IMR-90 (cell line): Measurements from ENCODE around the gene NWD2. TPM values are rescaled to one million over a fixed set of nuclear protein-coding genes. Genes with fewer than 3 reads are reported as not detected.

Source experiments
- ATAC-seq: fragments of 200-7000 bp; cut with Tn5 transposase; 2 replicates; pipeline ENCODE4 v1.9.1; 2020; ENCODE audit warnings: low read depth, mild to moderate bottlenecking, moderate library complexity
- BruUV-seq: library from RNA; stranded (reverse); fragments of 400-500 nt; replicated peaks from 2 replicates; lab custom pipeline; 2021; lab: Mats Ljungman, UMichigan
- CTCF ChIA-PET: fragments of 300-600 bp; formaldehyde crosslinking; extraction: SDS; loops from one replicate; lab custom pipeline; 2021; ENCODE audit warnings: antibody characterized with exemption; lab: Yijun Ruan, JAX
- POLR2A ChIA-PET: fragments of 300-600 bp; sonication (Branson Sonifier 250); formaldehyde crosslinking; loops from one replicate; lab custom pipeline; 2022; ENCODE audit warnings: antibody characterized with exemption; ENCODE audit not compliant: unreplicated experiment; lab: Charles Lee
- DNase-seq: peaks from one replicate; pipeline ENCODE4 v3.0.0; 2013
- H2AFZ ChIP-seq: replicated peaks from 2 replicates; pipeline ENCODE3; 2013; ENCODE audit warnings: low read length, mild to moderate bottlenecking; ENCODE audit not compliant: poor library complexity
- H2AK5ac ChIP-seq: 2 replicates; pipeline ENCODE4 v1.6.1; 2013; ENCODE audit warnings: low read depth, low read length, inconsistent platforms
- H2AK9ac ChIP-seq: replicated peaks from 2 replicates; pipeline ENCODE3; 2013; ENCODE audit warnings: mild to moderate bottlenecking, low read depth, low read length, moderate library complexity; ENCODE audit not compliant: poor library complexity
- H2BK120ac ChIP-seq: 2 replicates; pipeline ENCODE4 v1.6.1; 2013; ENCODE audit warnings: low read depth, low read length, inconsistent platforms
- H2BK15ac ChIP-seq: 3 replicates; pipeline ENCODE4 v1.6.1; 2013; ENCODE audit warnings: low read depth, low read length, inconsistent platforms
- H2BK20ac ChIP-seq: 2 replicates; pipeline ENCODE4 v1.6.1; 2013; ENCODE audit warnings: low read depth, mild to moderate bottlenecking, inconsistent platforms, low read length, moderate library complexity
- H2BK5ac ChIP-seq: 2 replicates; pipeline ENCODE4 v1.6.1; 2013; ENCODE audit warnings: mild to moderate bottlenecking, low read depth, low read length, inconsistent platforms; ENCODE audit not compliant: poor library complexity, severe bottlenecking
- H3K14ac ChIP-seq: replicated peaks from 2 replicates; pipeline ENCODE4 v1.6.1; 2013; ENCODE audit warnings: low read depth, low read length, inconsistent platforms
- H3K18ac ChIP-seq: 2 replicates; pipeline ENCODE4 v1.6.1; 2013; ENCODE audit warnings: low read depth, low read length, control low read depth
- H3K23ac ChIP-seq: 2 replicates; pipeline ENCODE4 v1.6.1; 2013; ENCODE audit warnings: low read depth, low read length, inconsistent platforms
- H3K27ac ChIP-seq: 2 replicates; pipeline ENCODE4 v1.5.1; 2013; ENCODE audit warnings: mild to moderate bottlenecking, control low read depth, low read length; ENCODE audit not compliant: insufficient read depth
- H3K27me3 ChIP-seq: 2 replicates; pipeline ENCODE4 v1.6.1; 2013; ENCODE audit warnings: low read length; ENCODE audit not compliant: control insufficient read depth, insufficient read depth
- H3K36me3 ChIP-seq: 2 replicates; pipeline ENCODE4 v1.6.1; 2013; ENCODE audit warnings: low read length, mixed read lengths; ENCODE audit not compliant: control insufficient read depth, insufficient read depth
- H3K4ac ChIP-seq: 2 replicates; pipeline ENCODE4 v1.6.1; 2013; ENCODE audit warnings: low read depth, low read length, inconsistent platforms
- H3K4me1 ChIP-seq: 2 replicates; pipeline ENCODE4 v1.6.1; 2013; ENCODE audit warnings: low read length, mixed read lengths; ENCODE audit not compliant: control insufficient read depth, insufficient read depth
- H3K4me2 ChIP-seq: 2 replicates; pipeline ENCODE4 v1.6.1; 2013; ENCODE audit warnings: low read depth, mild to moderate bottlenecking, control low read depth, low read length, moderate library complexity
- H3K4me3 ChIP-seq: 2 replicates; pipeline ENCODE4 v1.5.1; 2013; ENCODE audit warnings: low read depth, mild to moderate bottlenecking, control low read depth, low read length, moderate library complexity; ENCODE audit not compliant: insufficient read depth
- H3K56ac ChIP-seq: 2 replicates; pipeline ENCODE4 v1.6.1; 2013; ENCODE audit warnings: low read length, inconsistent platforms; ENCODE audit not compliant: insufficient read depth; ENCODE audit errors: extremely low read depth
- H3K79me1 ChIP-seq, 2 experiments: 2 replicates each; pipeline ENCODE4 v1.6.1; 2013; ENCODE audit warnings: low read length in 2 of 2, inconsistent platforms in 1 of 2, low read depth in 1 of 2
- H3K9ac ChIP-seq: 2 replicates; pipeline ENCODE4 v1.6.1; 2013; ENCODE audit warnings: low read depth, low read length, control low read depth
- H3K9me1 ChIP-seq: 2 replicates; pipeline ENCODE4 v1.6.1; 2013; ENCODE audit warnings: low read length, inconsistent platforms; ENCODE audit not compliant: insufficient read depth
- H3K9me3 ChIP-seq: 2 replicates; pipeline ENCODE4 v1.6.1; 2013; ENCODE audit warnings: low read length; ENCODE audit not compliant: control insufficient read depth, insufficient read depth
- H4K20me1 ChIP-seq: 2 replicates; pipeline ENCODE4 v1.6.1; 2013; ENCODE audit warnings: low read length, inconsistent platforms; ENCODE audit not compliant: insufficient read depth
- H4K5ac ChIP-seq: 2 replicates; pipeline ENCODE4 v1.6.1; 2013; ENCODE audit warnings: mild to moderate bottlenecking, low read depth, low read length, control low read depth
- H4K8ac ChIP-seq, 2 experiments: 2 replicates each; pipeline ENCODE4 v1.6.1; 2013; ENCODE audit warnings: low read depth in 2 of 2, low read length in 2 of 2, control low read depth in 1 of 2, inconsistent platforms in 1 of 2
- H4K91ac ChIP-seq: 2 replicates; pipeline ENCODE4 v1.6.1; 2013; ENCODE audit warnings: low read depth, low read length, inconsistent platforms; ENCODE audit not compliant: insufficient read depth
- BHLHE40 ChIP-seq: fragments of 150-350 bp; IDR thresholded peaks from 2 replicates; pipeline ENCODE4 v1.6.1; 2016; ENCODE audit warnings: mild to moderate bottlenecking, low read depth, low read length
- CEBPB ChIP-seq: IDR thresholded peaks from 2 replicates; pipeline ENCODE4 v1.6.1; 2012; ENCODE audit warnings: low read depth, low read length, improper control_type of control experiment
- CHD1 ChIP-seq: IDR thresholded peaks from 2 replicates; pipeline ENCODE4 v1.6.1; 2012; ENCODE audit warnings: low read depth, low read length, improper control_type of control experiment
- CTCF ChIP-seq: conservative IDR thresholded peaks from 2 replicates; pipeline ENCODE4 v1.5.1; 2012; ENCODE audit warnings: mild to moderate bottlenecking, low read depth, low read length, improper control_type of control experiment
- MAFK ChIP-seq: IDR thresholded peaks from 2 replicates; pipeline ENCODE4 v1.6.1; 2012; ENCODE audit warnings: low read depth, low read length, improper control_type of control experiment
- MAZ ChIP-seq: IDR thresholded peaks from 2 replicates; pipeline ENCODE4 v1.6.1; 2012; ENCODE audit warnings: low read depth, mild to moderate bottlenecking, low read length, improper control_type of control experiment, moderate library complexity, borderline replicate concordance
- MXI1 ChIP-seq: IDR thresholded peaks from 2 replicates; pipeline ENCODE4 v1.6.1; 2012; ENCODE audit warnings: low read depth, mild to moderate bottlenecking, low read length, moderate library complexity, borderline replicate concordance
- NFE2L2 ChIP-seq: fragments of 150-350 bp; IDR thresholded peaks from 2 replicates; pipeline ENCODE4 v1.6.1; 2016; ENCODE audit warnings: low read depth, mild to moderate bottlenecking, low read length
- RAD21 ChIP-seq: IDR thresholded peaks from 2 replicates; pipeline ENCODE4 v1.6.1; 2012; ENCODE audit warnings: low read length, improper control_type of control experiment
- RCOR1 ChIP-seq: IDR thresholded peaks from 2 replicates; pipeline ENCODE4 v1.6.1; 2012; ENCODE audit warnings: mild to moderate bottlenecking, low read length, improper control_type of control experiment; ENCODE audit not compliant: insufficient replicate concordance
- RFX5 ChIP-seq: IDR thresholded peaks from 2 replicates; pipeline ENCODE4 v1.8.0; 2012; ENCODE audit warnings: low read depth, mild to moderate bottlenecking, low read length, moderate library complexity
- SMC3 ChIP-seq: fragments of 150-350 bp; IDR thresholded peaks from 2 replicates; pipeline ENCODE4 v1.6.1; 2016; ENCODE audit warnings: low read depth, mild to moderate bottlenecking, antibody characterized with exemption, low read length, moderate library complexity
- WGBS, 2 experiments: methylation state at CpG; one replicate each; pipeline versions ENCODE4 v1.1.5 to v1.1.7; 2013; ENCODE audit warnings: missing lambda C conversion rate in 2 of 2; ENCODE audit not compliant: insufficient read length in 1 of 2; ENCODE audit errors: extremely low coverage in 2 of 2; 5-methylcytosine and 5-hydroxymethylcytosine counted together
- dilution Hi-C: fragments of 300-500 bp; cut with HindIII; formaldehyde crosslinking; loops from one replicate; pipeline ENCODE4 v1.14.3; 2018; ENCODE audit warnings: low sequenced_read_pairs; ENCODE audit not compliant: unreplicated experiment
- in situ Hi-C: fragments of 300-500 bp; cut with MboI; formaldehyde crosslinking; loops from 3 replicates; pipeline ENCODE4 v1.14.3; 2019; ENCODE audit warnings: low sequenced_read_pairs, inconsistent platforms, mixed read lengths
- intact Hi-C: fragments of 100-400 bp; cut with micrococcal nuclease; formaldehyde crosslinking; loops from 2 replicates; pipeline ENCODE4 v1.10.0; 2022
- polyA plus RNA-seq, 3 experiments: library from polyadenylated mRNA; depleted of rRNA; stranded (reverse); fragments of >200 nt; gene quantifications; 2 replicates each; pipeline ENCODE4 v1.2.3, GENCODE V29; 2012; ENCODE audit warnings: low replicate concordance in 1 of 3
- total RNA-seq: library from RNA; depleted of rRNA; stranded (reverse); fragments of >200 nt; gene quantifications from 2 replicates; pipeline ENCODE4 v1.2.3, GENCODE V29; 2012

The NWD2 gene
- total and polyA plus RNA-seq, 2 of the 4 experiments (the other 2 are of a cell fraction), result not detected

GRCh38 chr4:37486166-37486565 lies 241.6 kb downstream of the NWD2 start:
- no peak for DNase-seq
- no peak overlapping the region for H2AFZ ChIP-seq
- in situ Hi-C loops (no loop called here), dilution Hi-C loops (no loop called here), intact Hi-C loops (no loop called here)
- no peak overlapping the region for H2BK20ac ChIP-seq
- TF ChIP-seq SMC3 (no peak), CHD1 (no peak), MAFK (no peak), RAD21 (no peak), MXI1 (no peak), RFX5 (no peak), MAZ (no peak), CEBPB (no peak), BHLHE40 (no peak), RCOR1 (no peak), CTCF (no peak), NFE2L2 (no peak)
- H3K4ac ChIP-seq, result no peak overlapping the region
- H3K4me2 ChIP-seq, result no peak overlapping the region
- H3K23ac ChIP-seq, result no peak overlapping the region
- no peaks in the 10 kb centered on the region for H3K36me3 ChIP-seq
- WGBS, 2 experiments, result no CpG with 5 or more reads among the region's 3 CpGs
- no peaks in the 10 kb centered on the region for H3K4me1 ChIP-seq
- H3K27me3 ChIP-seq, result no peaks in the 10 kb centered on the region
- H3K4me3 ChIP-seq, result no peak overlapping the region
- H4K91ac ChIP-seq, result no peak overlapping the region
- H3K14ac ChIP-seq, result no peak overlapping the region
- no peak overlapping the region for H2AK5ac ChIP-seq
- no peak overlapping the region for H2BK5ac ChIP-seq
- H4K20me1 ChIP-seq, result no peaks in the 10 kb centered on the region
- H3K9me1 ChIP-seq, result no peaks in the 10 kb centered on the region
- BruUV-seq, result no TSS peak
- H4K5ac ChIP-seq, result no peak overlapping the region
- ChIA-PET CTCF (no interaction called here), POLR2A (no interaction called here)
- no peak overlapping the region for H2AK9ac ChIP-seq
- H2BK120ac ChIP-seq, result no peak overlapping the region
- no peak overlapping the region for H3K9ac ChIP-seq
- no peak overlapping the region for H4K8ac ChIP-seq
- H2BK15ac ChIP-seq, result no peak overlapping the region
- no peaks in the 10 kb centered on the region for H3K9me3 ChIP-seq
- no peak overlapping the region for H3K27ac ChIP-seq
- H3K56ac ChIP-seq, result no peak overlapping the region
- ATAC-seq, result no peak
- H3K18ac ChIP-seq, result no peak overlapping the region
- no peaks in the 10 kb centered on the region for H3K79me1 ChIP-seq
